C4-2B (cell line): Measurements from ENCODE around the gene NFASC.

ENCODE experiments used
- H3K27ac ChIP-seq: fragments of 450-650 bp; 2 replicates; pipeline ENCODE4 v1.5.1; 2017
- CTCF ChIP-seq: fragments of 450-650 bp; conservative IDR thresholded peaks from 2 replicates; pipeline ENCODE4 v1.5.1; 2017; ENCODE audit warnings: mild to moderate bottlenecking
- ZFX ChIP-seq: fragments of 450-650 bp; IDR thresholded peaks from 2 replicates; pipeline ENCODE4 v1.6.1; 2017

Gene NFASC

GRCh38 chr1:205066141-205066818 lies 195.6 kb downstream of the NFASC start:
- TF ChIP-seq CTCF (no peak), ZFX (no peak)

GRCh38 chr1:205067031-205067430 lies 196.4 kb downstream of the NFASC start:
- TF ChIP-seq CTCF (no peak), ZFX (no peak)
- H3K27ac ChIP-seq, result no peak overlapping the region

More at GRCh38 chr1:205066141-205066818, 195.6 kb downstream of the NFASC start:
- H3K27ac ChIP-seq, result no peak overlapping the region

- TF ChIP-seq CTCF (no peak), ZFX (no peak)
- no peak overlapping the region for H3K27ac ChIP-seq
Observed at GRCh38 chr1:205068001-205068400, 197.3 kb downstream of the NFASC start.

- H3K27ac ChIP-seq, result no peak overlapping the region
- TF ChIP-seq CTCF, result no peak
- no peak for TF ChIP-seq ZFX
Observed at GRCh38 chr1:205068457-205069040, 197.9 kb downstream of the NFASC start.

GRCh38 chr1:205069371-205070125 lies 198.9 kb downstream of the NFASC start:
- H3K27ac ChIP-seq, result no peak overlapping the region

GRCh38 chr1:205071028-205071409 lies 200.4 kb downstream of the NFASC start:
- H3K27ac ChIP-seq, result no peak overlapping the region
- no peak for TF ChIP-seq ZFX
- TF ChIP-seq CTCF, result no peak

More at GRCh38 chr1:205069371-205070125, 198.9 kb downstream of the NFASC start:
- TF ChIP-seq CTCF (no peak), ZFX (no peak)

GRCh38 chr1:205071801-205072200 lies 201.1 kb downstream of the NFASC start:
- no peak for TF ChIP-seq CTCF
- no peak for TF ChIP-seq ZFX
- H3K27ac ChIP-seq, result no peak overlapping the region
